GM23248 (cell line): ENCODE data around the gene SLC9C1.

ENCODE experiments used
- EZH2 ChIP-seq: fragments of 200-600 bp; sonication (generic); IDR thresholded peaks from 2 replicates; pipeline ENCODE4 v1.6.1; 2018; ENCODE audit warnings: antibody characterized with exemption, mild to moderate bottlenecking; ENCODE audit not compliant: insufficient read depth, poor library complexity, severe bottlenecking
- EZH2phosphoT487 ChIP-seq: fragments of 200-600 bp; sonication (generic); IDR thresholded peaks from 2 replicates; pipeline ENCODE4 v1.6.1; 2018; ENCODE audit warnings: antibody characterized with exemption, moderate library complexity, mild to moderate bottlenecking, low read depth; ENCODE audit not compliant: insufficient read depth

- TF ChIP-seq EZH2: no peak
- TF ChIP-seq EZH2phosphoT487: no peak
These were observed 65.2 kb downstream of the SLC9C1 start for GRCh38 chr3:112228786-112229185.
